HAP-1 (cell line): ENCODE measurements around the gene ZNF575.

Experiments used
- DNase-seq, 2 experiments: peaks; one replicate each; pipeline ENCODE4 v3.0.0-alpha.2; 2016 to 2020; ENCODE audit warnings: low spot score in 2 of 2
- H3K27me3 ChIP-seq: fragments of 250-450 bp; sonication (Bioruptor Pico); 2 replicates; pipeline ENCODE4 v1.5.1; 2020; ENCODE audit warnings: low read depth, mild to moderate bottlenecking, moderate library complexity
- H3K36me3 ChIP-seq: fragments of 250-450 bp; sonication (Bioruptor Pico); replicated peaks from 2 replicates; pipeline ENCODE4 v1.5.1; 2020; ENCODE audit warnings: mild to moderate bottlenecking
- H3K4me1 ChIP-seq: fragments of 250-450 bp; sonication (Bioruptor Pico); 2 replicates; pipeline ENCODE4 v1.5.1; 2020; ENCODE audit warnings: mild to moderate bottlenecking
- H3K4me3 ChIP-seq: fragments of 250-450 bp; sonication (Bioruptor Pico); 2 replicates; pipeline ENCODE4 v1.5.1; 2020; ENCODE audit warnings: mild to moderate bottlenecking, moderate library complexity
- H3K9me3 ChIP-seq: fragments of 250-450 bp; sonication (Bioruptor Pico); 2 replicates; pipeline ENCODE4 v1.5.1; 2020; ENCODE audit warnings: mild to moderate bottlenecking, moderate library complexity
- in situ Hi-C: fragments of 300-500 bp; cut with MboI; formaldehyde crosslinking; loops from 3 replicates; pipeline ENCODE4 v1.14.3; 2020; ENCODE audit warnings: low sequenced_read_pairs, inconsistent platforms, mixed read lengths

Gene ZNF575

GRCh38 chr19:43532962-43533545 is at the start of gene ZNF575:
ZNF575 (plus strand) TSS chr19:43533188; CDS start chr19:43534423, 1,235 bp downstream.
- in situ Hi-C loops = no loop called here
- H3K9me3 ChIP-seq = no peaks in the 10 kb centered on the region
- DNase-seq = peak; percentile 91 to 96
- no peaks in the 10 kb centered on the region for H3K27me3 ChIP-seq
- H3K4me3 ChIP-seq = peak within 1 kb of the TSS; percentile 38
- H3K4me1 ChIP-seq = peaks cover 10% of the 10 kb centered on the region
- peaks cover under 1% of the 10 kb centered on the region for H3K36me3 ChIP-seq

- H3K4me1 ChIP-seq = no peaks in the 10 kb centered on the region
- H3K9me3 ChIP-seq = no peaks in the 10 kb centered on the region
- no peak overlapping the region for H3K4me3 ChIP-seq
- DNase-seq = no peak
- no peaks in the 10 kb centered on the region for H3K27me3 ChIP-seq
- in situ Hi-C loops = no loop called here
- no peaks in the 10 kb centered on the region; the same call in 1 of the 2 replicates for H3K36me3 ChIP-seq
Measured at GRCh38 chr19:43483281-43483680, 49.7 kb upstream of the ZNF575 start.

GRCh38 chr19:43485951-43486350 is 47.0 kb upstream of the ZNF575 start:
- Histone ChIP-seq H3K4me3 (no peak overlapping the region), H3K36me3 (no peaks in the 10 kb centered on the region), H3K27me3 (no peaks in the 10 kb centered on the region), H3K4me1 (no peaks in the 10 kb centered on the region), H3K9me3 (no peaks in the 10 kb centered on the region)
- in situ Hi-C loops = no loop called here
- DNase-seq = no peak

- in situ Hi-C loops = no loop called here
- no peaks in the 10 kb centered on the region for H3K4me1 ChIP-seq
- no peaks in the 10 kb centered on the region for H3K9me3 ChIP-seq
- H3K36me3 ChIP-seq = no peaks in the 10 kb centered on the region
- no peaks in the 10 kb centered on the region for H3K27me3 ChIP-seq
- no peak overlapping the region for H3K4me3 ChIP-seq
- no peak for DNase-seq
Measured at GRCh38 chr19:43486412-43486811, 46.6 kb upstream of the ZNF575 start.

- Histone ChIP-seq H3K4me3 (no peak overlapping the region), H3K9me3 (no peaks in the 10 kb centered on the region), H3K4me1 (no peaks in the 10 kb centered on the region), H3K36me3 (no peaks in the 10 kb centered on the region), H3K27me3 (no peaks in the 10 kb centered on the region)
- in situ Hi-C loops = no loop called here
- DNase-seq = no peak
Measured at GRCh38 chr19:43488179-43488578, 44.8 kb upstream of the ZNF575 start.

- Histone ChIP-seq H3K27me3 (no peaks in the 10 kb centered on the region), H3K4me3 (no peak overlapping the region), H3K4me1 (no peaks in the 10 kb centered on the region), H3K9me3 (no peaks in the 10 kb centered on the region), H3K36me3 (no peaks in the 10 kb centered on the region)
- no peak for DNase-seq
- in situ Hi-C loops = no loop called here
Measured at GRCh38 chr19:43489310-43489709, 43.7 kb upstream of the ZNF575 start.

GRCh38 chr19:43489979-43490599 is 42.9 kb upstream of the ZNF575 start:
- H3K9me3 ChIP-seq = no peaks in the 10 kb centered on the region
- no peaks in the 10 kb centered on the region for H3K27me3 ChIP-seq
- H3K36me3 ChIP-seq = no peaks in the 10 kb centered on the region
- DNase-seq = no peak
- no peak overlapping the region for H3K4me3 ChIP-seq
- in situ Hi-C loops = no loop called here
- no peaks in the 10 kb centered on the region for H3K4me1 ChIP-seq

- in situ Hi-C loops = no loop called here
- H3K9me3 ChIP-seq = no peaks in the 10 kb centered on the region
- no peaks in the 10 kb centered on the region for H3K27me3 ChIP-seq
- DNase-seq = no peak
- no peaks in the 10 kb centered on the region for H3K4me1 ChIP-seq
- no peaks in the 10 kb centered on the region for H3K36me3 ChIP-seq
- H3K4me3 ChIP-seq = no peak overlapping the region
Measured at GRCh38 chr19:43490759-43491158, 42.2 kb upstream of the ZNF575 start.

GRCh38 chr19:43495082-43495481 is 37.9 kb upstream of the ZNF575 start:
- DNase-seq = no peak
- in situ Hi-C loops = no loop called here
- no peaks in the 10 kb centered on the region for H3K36me3 ChIP-seq
- no peaks in the 10 kb centered on the region for H3K9me3 ChIP-seq
- H3K4me3 ChIP-seq = no peak overlapping the region
- no peaks in the 10 kb centered on the region for H3K27me3 ChIP-seq
- H3K4me1 ChIP-seq = no peaks in the 10 kb centered on the region

GRCh38 chr19:43496960-43497359 is 36.0 kb upstream of the ZNF575 start:
- no peaks in the 10 kb centered on the region; the same call in 1 of the 2 replicates for H3K36me3 ChIP-seq
- no peaks in the 10 kb centered on the region for H3K27me3 ChIP-seq
- no peak overlapping the region for H3K4me3 ChIP-seq
- H3K9me3 ChIP-seq = no peaks in the 10 kb centered on the region
- no peak for DNase-seq
- H3K4me1 ChIP-seq = no peaks in the 10 kb centered on the region
- in situ Hi-C loops = no loop called here

- H3K4me1 ChIP-seq = no peaks in the 10 kb centered on the region
- no peaks in the 10 kb centered on the region for H3K9me3 ChIP-seq
- in situ Hi-C loops = no loop called here
- DNase-seq = no peak
- H3K36me3 ChIP-seq = no peaks in the 10 kb centered on the region; the same call in 1 of the 2 replicates
- H3K27me3 ChIP-seq = no peaks in the 10 kb centered on the region
- no peak overlapping the region for H3K4me3 ChIP-seq
Measured at GRCh38 chr19:43498233-43498842, 34.6 kb upstream of the ZNF575 start.

- in situ Hi-C loops = no loop called here
- no peaks in the 10 kb centered on the region for H3K27me3 ChIP-seq
- no peaks in the 10 kb centered on the region for H3K9me3 ChIP-seq
- no peaks in the 10 kb centered on the region; the same call in 1 of the 2 replicates for H3K36me3 ChIP-seq
- DNase-seq = no peak
- H3K4me3 ChIP-seq = no peak overlapping the region
- H3K4me1 ChIP-seq = no peaks in the 10 kb centered on the region
Measured at GRCh38 chr19:43499042-43499441, 33.9 kb upstream of the ZNF575 start.

GRCh38 chr19:43501661-43502418 is 31.1 kb upstream of the ZNF575 start:
- DNase-seq = no peak
- no peaks in the 10 kb centered on the region; the same call in 1 of the 2 replicates for H3K36me3 ChIP-seq
- in situ Hi-C loops = no loop called here
- no peaks in the 10 kb centered on the region for H3K9me3 ChIP-seq
- no peaks in the 10 kb centered on the region for H3K4me1 ChIP-seq
- no peaks in the 10 kb centered on the region for H3K27me3 ChIP-seq
- H3K4me3 ChIP-seq = no peak overlapping the region
